ENCODE results near the gene CEACAM7.

CEACAM7 gene

GRCh38 chr19:41641879-41642485, 46.1 kb downstream of the CEACAM7 start:
- H3K27me3 ChIP-seq (ENCODE audit: low read length) = no peaks in the 10 kb centered on the region
- no peaks in the 10 kb centered on the region for H3K9me2 ChIP-seq (replicated peaks; ENCODE audit: insufficient read depth, low read length)
- no peaks in the 10 kb centered on the region for H3K79me2 ChIP-seq (ENCODE audit: insufficient read depth, low read length)
- no peak overlapping the region for H2AFZ ChIP-seq (ENCODE audit: low read depth, low read length, severe bottlenecking)
- no peaks in the 10 kb centered on the region for H4K20me1 ChIP-seq (ENCODE audit: low read depth, low read length)
- no peak overlapping the region for H3K4me3 ChIP-seq (ENCODE audit: insufficient read depth, low read length, poor library complexity, severe bottlenecking)
- no peak overlapping the region for H3K27ac ChIP-seq (ENCODE audit: low read depth, low read length)
- H3F3A ChIP-seq (ENCODE audit: insufficient read depth) = no peaks in the 10 kb centered on the region
- no peak overlapping the region for H3K4me2 ChIP-seq (ENCODE audit: low read depth, low read length, poor library complexity, severe bottlenecking)
- TF ChIP-seq EZH2phosphoT487 (conservative IDR thresholded peaks at IDR 0.05; ENCODE audit: low read length) = no peak
- TF ChIP-seq, protein P1, sequence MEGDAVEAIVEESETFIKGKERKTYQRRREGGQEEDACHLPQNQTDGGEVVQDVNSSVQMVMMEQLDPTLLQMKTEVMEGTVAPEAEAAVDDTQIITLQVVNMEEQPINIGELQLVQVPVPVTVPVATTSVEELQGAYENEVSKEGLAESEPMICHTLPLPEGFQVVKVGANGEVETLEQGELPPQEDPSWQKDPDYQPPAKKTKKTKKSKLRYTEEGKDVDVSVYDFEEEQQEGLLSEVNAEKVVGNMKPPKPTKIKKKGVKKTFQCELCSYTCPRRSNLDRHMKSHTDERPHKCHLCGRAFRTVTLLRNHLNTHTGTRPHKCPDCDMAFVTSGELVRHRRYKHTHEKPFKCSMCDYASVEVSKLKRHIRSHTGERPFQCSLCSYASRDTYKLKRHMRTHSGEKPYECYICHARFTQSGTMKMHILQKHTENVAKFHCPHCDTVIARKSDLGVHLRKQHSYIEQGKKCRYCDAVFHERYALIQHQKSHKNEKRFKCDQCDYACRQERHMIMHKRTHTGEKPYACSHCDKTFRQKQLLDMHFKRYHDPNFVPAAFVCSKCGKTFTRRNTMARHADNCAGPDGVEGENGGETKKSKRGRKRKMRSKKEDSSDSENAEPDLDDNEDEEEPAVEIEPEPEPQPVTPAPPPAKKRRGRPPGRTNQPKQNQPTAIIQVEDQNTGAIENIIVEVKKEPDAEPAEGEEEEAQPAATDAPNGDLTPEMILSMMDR (IDR thresholded peaks at IDR 0.05; ENCODE audit: insufficient read depth, low read length, poor library complexity, severe bottlenecking) = peak; percentile 86
- H3K36me3 ChIP-seq (ENCODE audit: low read length) = no peaks in the 10 kb centered on the region
- H3K9me3 ChIP-seq (ENCODE audit: insufficient read depth, low read length) = no peaks in the 10 kb centered on the region
- no peak overlapping the region for H3K9ac ChIP-seq (ENCODE audit: low read length)

DNA sequence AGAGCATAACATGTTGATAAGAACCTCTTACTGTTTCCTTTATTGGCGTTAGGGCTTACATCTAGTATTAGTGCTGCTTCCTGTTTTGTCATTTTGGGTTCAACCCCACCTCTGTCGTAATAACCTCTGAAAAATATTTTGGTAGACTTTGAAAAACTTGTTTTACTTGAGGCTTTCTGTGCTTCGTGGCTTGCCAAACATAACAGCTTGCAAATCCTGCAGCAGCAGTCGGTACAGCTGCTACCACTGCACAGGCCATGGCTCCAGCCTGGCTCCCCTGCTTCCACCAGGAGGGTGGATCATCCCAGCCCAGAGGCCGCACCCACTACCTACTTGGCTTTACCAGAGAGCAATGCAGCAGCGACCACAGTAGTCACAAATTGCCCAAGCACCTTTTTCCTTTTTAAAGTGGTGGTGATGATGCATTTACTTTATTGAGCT, 49.4 kb downstream of the CEACAM7 start:
- Histone ChIP-seq H3F3A (ENCODE audit: insufficient read depth) (no peaks in the 10 kb centered on the region), H3K9me3 (ENCODE audit: insufficient read depth, low read length) (no peaks in the 10 kb centered on the region), H3K27ac (ENCODE audit: low read depth, low read length) (no peak overlapping the region), H3K9me2 (replicated peaks; ENCODE audit: insufficient read depth, low read length) (no peaks in the 10 kb centered on the region), H4K20me1 (ENCODE audit: low read depth, low read length) (no peaks in the 10 kb centered on the region), H3K4me2 (ENCODE audit: low read depth, low read length, poor library complexity, severe bottlenecking) (no peak overlapping the region), H3K4me3 (ENCODE audit: insufficient read depth, low read length, poor library complexity, severe bottlenecking) (no peak overlapping the region), H3K36me3 (ENCODE audit: low read length) (no peaks in the 10 kb centered on the region), H3K79me2 (ENCODE audit: insufficient read depth, low read length) (no peaks in the 10 kb centered on the region), H3K27me3 (ENCODE audit: low read length) (no peaks in the 10 kb centered on the region), H2AFZ (ENCODE audit: low read depth, low read length, severe bottlenecking) (no peak overlapping the region), H3K9ac (ENCODE audit: low read length) (no peak overlapping the region)
- no peak for TF ChIP-seq EZH2phosphoT487 (conservative IDR thresholded peaks at IDR 0.05; ENCODE audit: low read length)
- TF ChIP-seq, protein P1 (IDR thresholded peaks at IDR 0.05; ENCODE audit: insufficient read depth, low read length, poor library complexity, severe bottlenecking) = no peak

GRCh38 chr19:41637484-41637883, 50.6 kb downstream of the CEACAM7 start:
- Histone ChIP-seq H3K9me2 (replicated peaks; ENCODE audit: insufficient read depth, low read length) (no peaks in the 10 kb centered on the region), H3K27ac (ENCODE audit: low read depth, low read length) (no peak overlapping the region), H4K20me1 (ENCODE audit: low read depth, low read length) (no peaks in the 10 kb centered on the region), H3K4me2 (ENCODE audit: low read depth, low read length, poor library complexity, severe bottlenecking) (no peak overlapping the region), H3K4me3 (ENCODE audit: insufficient read depth, low read length, poor library complexity, severe bottlenecking) (no peak overlapping the region), H3K9me3 (ENCODE audit: insufficient read depth, low read length) (no peaks in the 10 kb centered on the region), H3F3A (ENCODE audit: insufficient read depth) (no peaks in the 10 kb centered on the region), H3K79me2 (ENCODE audit: insufficient read depth, low read length) (no peaks in the 10 kb centered on the region), H3K27me3 (ENCODE audit: low read length) (no peaks in the 10 kb centered on the region), H3K9ac (ENCODE audit: low read length) (no peak overlapping the region), H3K36me3 (ENCODE audit: low read length) (no peaks in the 10 kb centered on the region), H2AFZ (ENCODE audit: low read depth, low read length, severe bottlenecking) (no peak overlapping the region)
- no peak for TF ChIP-seq EZH2phosphoT487 (conservative IDR thresholded peaks at IDR 0.05; ENCODE audit: low read length)
- TF ChIP-seq, protein P1 (IDR thresholded peaks at IDR 0.05; ENCODE audit: insufficient read depth, low read length, poor library complexity, severe bottlenecking) = no peak

All from SU-DHL-6 (cell line).